HFF-Myc (cell line): ENCODE results near the gene ATAT1.
A peak's percentile ranks its signal among the peaks of the same experiment; 100 is the strongest.
"Not testable (repeated sequence)": the region's sequence is repeated elsewhere in the genome, so short reads cannot be mapped to it uniquely, and the experiment has no call there.

Experiments used
- DNase-seq: peaks from one replicate; pipeline ENCODE4 v3.0.0-alpha.2; 2011; ENCODE audit warnings: low read depth; ENCODE audit errors: extremely low read depth
- H3K4me3 ChIP-seq: replicated peaks from 2 replicates; pipeline ENCODE4 v1.5.1; 2011; ENCODE audit warnings: low read depth, mild to moderate bottlenecking, control low read depth, low read length
- CTCF ChIP-seq: IDR thresholded peaks from 2 replicates; pipeline ENCODE4 v1.5.1; 2012; ENCODE audit warnings: mild to moderate bottlenecking, low read depth, low read length, control low read depth; ENCODE audit errors: missing control alignments

ATAT1 gene

GRCh38 chr6:30597315-30598144, 29.1 kb upstream of the ATAT1 start:
- TF ChIP-seq CTCF: peak; percentile 72
- peak; percentile 73 for DNase-seq
- H3K4me3 ChIP-seq: not testable (repeated sequence)

GRCh38 chr6:30598912-30599624, 27.6 kb upstream of the ATAT1 start:
- H3K4me3 ChIP-seq: no peak overlapping the region

DNA sequence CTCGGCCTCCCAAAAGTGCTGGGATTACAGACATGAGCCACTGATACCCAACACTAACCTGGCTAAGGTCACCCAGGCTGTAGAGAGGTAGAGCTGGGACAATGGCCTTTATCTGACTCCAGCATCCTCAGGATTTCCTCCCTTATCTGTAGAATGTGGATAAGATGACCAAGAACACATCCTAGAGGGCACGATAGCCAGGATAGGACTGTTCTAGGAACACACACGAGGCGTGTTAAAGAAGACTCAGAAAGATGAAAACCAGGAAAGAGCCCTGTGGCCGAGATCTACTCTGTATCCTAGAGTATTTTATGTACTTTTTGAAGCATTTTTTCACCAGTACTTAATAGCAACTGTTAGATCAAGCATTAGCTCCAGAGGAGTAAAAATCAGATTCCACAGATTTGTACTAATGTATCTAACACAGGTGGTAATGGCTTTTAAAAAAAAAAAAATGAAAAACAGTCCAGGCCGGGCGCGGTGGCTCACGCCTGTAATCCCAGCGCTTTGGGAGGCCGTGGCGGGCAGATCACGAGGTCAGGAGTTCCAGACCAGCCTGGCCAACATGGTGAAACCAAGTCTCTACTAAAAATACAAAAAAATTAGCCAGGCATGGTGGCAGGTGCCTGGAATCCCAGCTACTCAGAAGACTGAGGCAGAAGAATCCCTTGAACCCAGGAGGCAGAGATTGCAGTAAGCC, 26.9 kb upstream of the ATAT1 start:
- no peak for TF ChIP-seq CTCF
- no peak overlapping the region for H3K4me3 ChIP-seq
- no peak for DNase-seq

More at GRCh38 chr6:30598912-30599624, 27.6 kb upstream of the ATAT1 start:
- DNase-seq: no peak
- TF ChIP-seq CTCF: no peak

DNA sequence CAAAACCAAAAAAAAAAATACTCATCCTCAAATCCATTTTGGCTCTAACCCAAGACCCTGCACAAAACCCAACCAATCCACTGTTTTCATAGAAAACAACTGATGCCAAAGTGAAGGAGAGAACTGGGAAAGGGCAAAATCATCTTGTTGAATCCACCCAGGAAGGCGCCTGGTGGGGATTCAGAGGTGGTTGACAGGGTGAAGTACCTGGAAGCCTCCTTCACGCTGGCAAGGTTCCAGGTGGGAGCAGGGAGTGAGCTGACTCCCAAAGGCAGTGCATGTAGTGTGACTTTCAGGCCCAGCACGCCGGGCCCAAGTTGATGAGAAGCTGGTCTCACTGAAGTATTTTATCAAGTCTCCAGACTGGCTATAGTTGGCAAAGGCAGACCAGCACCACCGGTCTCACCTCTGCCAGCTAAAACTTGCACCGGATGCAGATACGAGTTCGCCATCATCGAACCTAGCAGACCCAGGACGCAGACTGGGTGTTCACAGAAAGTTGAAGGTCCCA, 26.2 kb upstream of the ATAT1 start:
- H3K4me3 ChIP-seq: no peak overlapping the region
- no peak for TF ChIP-seq CTCF
- DNase-seq: no peak

- H3K4me3 ChIP-seq: no peak overlapping the region
- TF ChIP-seq CTCF: no peak
- DNase-seq: no peak
Observed at GRCh38 chr6:30601436-30601814, 25.2 kb upstream of the ATAT1 start.

DNA sequence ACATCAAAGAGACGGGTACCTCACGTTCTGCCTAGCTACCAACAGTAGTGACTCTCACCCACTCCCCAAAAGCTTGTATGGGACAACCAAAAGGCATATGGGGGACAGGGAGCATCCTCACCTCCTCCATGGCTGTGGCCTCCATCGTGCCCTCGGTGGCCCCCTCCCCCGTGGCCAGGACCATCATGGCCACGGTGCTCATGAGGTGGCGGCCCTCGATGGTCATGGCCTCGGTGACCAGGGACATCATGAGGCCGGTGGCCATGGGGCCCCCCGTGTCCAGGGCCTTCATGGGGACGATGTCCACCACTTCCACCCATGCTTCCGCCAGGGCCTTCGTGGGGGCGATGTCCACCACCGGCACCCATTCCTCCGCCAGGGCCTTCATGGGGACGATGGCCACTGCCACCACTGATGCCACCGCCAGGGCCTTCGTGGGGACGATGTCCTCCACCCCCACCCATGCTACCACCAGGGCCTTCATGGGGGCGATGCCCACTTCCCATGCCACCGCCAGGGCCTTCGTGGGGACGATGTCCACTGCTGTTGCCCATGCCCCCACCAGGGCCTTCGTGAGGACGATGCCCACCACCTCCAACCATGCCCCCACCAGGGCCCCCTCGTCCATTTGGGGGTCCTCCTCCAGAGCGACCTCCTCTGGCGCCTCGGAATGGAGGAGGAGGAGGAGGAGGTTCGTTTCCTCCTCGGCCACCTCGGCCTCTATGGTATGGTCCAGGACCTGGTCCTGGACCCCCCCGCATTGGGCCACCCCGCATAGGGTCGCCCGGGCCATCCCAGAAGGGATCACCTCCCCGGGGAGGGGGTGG, 24.6 kb upstream of the ATAT1 start:
- TF ChIP-seq CTCF: no peak
- no peak overlapping the region for H3K4me3 ChIP-seq
- DNase-seq: no peak
